Suppressor macrophage (primary cell): ENCODE results near the gene NGLY1.

Experiments
- DNase-seq, 4 experiments: peaks; one replicate each; pipeline ENCODE4 v3.0.0-alpha.2; 2020 to 2022

Gene NGLY1

DNA sequence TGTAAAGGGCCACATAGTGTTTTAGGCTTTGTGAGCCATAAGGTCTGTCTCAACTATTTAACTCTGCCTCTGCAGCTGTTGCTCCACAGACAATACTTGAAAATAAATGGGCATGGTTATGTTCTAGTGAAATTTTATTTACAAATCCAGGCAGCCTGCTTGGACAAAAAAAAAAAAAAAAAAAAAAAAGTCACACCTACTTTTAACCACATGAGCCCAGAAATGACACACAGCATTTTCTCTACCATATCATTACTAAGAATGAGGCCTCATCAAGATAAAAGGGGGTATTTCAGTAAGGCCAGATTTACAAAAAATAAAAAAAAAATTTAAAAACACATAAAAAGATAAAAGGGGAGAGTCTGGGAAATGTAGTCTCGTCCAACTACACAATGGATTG, 1.7 kb upstream of the NGLY1 start:
- DNase-seq = peak in 1 of 4 experiments; percentile 4

DNA sequence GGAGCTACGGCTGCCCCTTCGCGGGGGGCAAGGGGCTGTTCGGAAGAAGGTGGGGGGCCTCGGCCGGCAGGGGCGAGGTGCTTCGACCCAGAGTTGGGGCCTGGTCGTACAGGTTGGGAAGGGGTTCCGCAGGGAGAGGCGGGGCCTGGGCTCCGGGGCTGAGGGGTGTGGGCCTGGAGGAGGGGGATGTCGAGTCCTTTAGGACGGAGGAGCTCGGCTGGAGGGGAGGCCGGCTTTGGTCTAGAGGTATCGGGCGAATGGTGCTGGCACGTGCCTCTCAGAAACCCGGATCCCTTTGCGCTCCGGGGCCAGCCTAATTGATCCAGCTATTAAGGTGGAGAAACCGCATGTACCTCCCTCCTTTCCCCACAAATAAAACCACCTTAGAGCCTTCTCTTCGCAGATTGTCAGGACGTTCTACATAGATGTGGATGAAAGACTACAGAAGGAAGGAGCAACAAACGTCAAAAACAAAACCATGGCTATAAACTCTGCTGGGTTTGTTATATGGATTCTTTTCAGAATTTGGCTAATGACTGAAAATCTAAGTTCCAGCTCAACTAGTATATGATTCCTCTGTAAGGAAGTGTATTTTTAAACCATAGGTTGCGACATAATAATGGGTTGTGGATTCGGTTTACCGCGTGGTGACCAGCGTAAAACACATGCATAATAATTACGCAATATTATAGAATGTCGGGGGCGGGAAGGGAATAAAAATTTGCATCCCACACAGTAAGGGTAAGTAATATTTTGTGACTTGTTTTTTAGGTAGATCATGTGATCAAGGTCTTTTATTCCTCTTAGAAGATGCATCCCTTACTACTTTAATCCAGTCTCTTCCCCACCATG, 644 bp upstream of the NGLY1 start:
- DNase-seq = peak; percentile 62 to 82 (median 70)

DNA sequence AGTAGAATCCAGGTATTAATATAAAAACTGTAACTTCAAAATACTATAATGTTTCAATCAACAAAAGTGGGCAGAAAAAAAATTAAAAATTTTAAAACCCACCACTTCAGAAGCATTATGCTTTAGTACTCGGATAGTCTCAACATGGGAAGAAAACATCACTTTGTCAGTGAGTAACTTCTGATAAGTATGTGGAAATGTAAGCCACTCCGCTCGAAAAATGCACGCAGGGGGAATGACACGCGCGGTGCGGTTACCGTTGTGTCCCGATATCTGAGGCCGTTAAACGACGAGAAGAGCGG, 656 bp downstream of the NGLY1 start:
- DNase-seq = no peak

DNA sequence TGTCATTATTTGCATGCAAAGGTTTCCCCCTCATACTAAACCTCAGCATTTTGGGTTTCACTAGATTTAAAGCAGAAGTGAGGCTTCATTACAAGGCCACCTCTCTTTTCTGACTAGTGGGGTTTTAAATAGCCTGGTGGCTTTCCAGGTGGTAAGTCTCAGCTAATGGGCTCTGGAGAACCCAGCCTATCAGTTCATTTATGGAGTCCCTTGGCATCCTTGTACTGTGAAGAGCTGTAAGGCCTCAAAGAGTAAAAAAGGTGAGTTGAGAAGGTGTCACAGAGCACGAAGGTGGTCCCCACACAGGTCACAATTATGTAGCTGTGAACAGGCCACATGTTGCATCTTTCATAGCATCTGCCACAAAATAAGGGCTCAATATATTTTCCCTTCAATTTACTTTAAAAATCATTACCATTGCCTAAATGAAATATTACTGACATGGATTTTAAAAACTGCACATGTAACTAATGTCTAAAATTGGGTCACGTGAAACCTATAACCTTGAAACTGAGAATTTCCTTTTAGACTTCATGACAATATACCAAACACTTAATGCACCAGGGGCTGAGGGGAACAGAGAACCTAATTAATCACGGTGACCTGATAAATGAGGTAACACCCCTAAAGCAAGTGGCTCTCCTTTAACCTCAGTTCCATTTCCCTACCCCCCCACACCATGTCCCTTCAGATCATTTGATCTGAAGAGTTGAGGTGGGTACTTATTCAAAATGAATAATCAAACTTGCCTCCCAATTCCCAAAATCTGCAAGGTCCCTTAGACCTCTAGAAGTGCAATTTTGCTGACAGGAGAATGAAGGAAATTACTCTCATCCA, 1.3 kb downstream of the NGLY1 start:
- DNase-seq = peak in 1 of 4 experiments; percentile 13

DNA sequence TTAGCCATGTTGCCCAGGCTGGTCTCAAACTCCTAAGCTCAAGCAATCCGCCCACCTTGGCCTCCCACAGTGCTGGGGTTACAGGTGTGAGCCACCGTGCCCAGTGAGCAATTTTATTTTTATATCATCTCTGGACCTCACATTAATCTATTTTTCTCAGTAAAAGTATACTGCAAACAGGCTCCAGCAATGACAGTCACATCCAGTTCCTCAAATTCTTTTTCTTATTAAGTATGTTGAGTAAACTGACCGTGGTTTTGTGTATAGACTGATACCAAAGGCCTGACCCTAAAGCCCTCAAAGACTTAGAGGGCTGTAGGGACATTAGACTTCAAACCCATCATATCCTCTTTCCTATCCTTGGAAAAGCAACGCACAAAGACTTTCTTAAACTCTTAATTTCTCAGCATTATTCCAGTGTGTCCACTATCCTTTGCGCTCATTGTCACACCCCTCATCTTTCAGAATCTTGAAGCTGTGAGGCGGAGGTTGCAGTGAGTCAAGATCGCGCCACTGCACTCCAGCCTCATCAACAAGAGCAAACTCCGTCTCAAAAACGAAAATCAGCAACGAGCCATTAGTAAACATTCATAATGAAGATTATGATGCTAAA, 2.0 kb downstream of the NGLY1 start:
- peak in 2 of 4 experiments; percentile 17 to 35 for DNase-seq

DNA sequence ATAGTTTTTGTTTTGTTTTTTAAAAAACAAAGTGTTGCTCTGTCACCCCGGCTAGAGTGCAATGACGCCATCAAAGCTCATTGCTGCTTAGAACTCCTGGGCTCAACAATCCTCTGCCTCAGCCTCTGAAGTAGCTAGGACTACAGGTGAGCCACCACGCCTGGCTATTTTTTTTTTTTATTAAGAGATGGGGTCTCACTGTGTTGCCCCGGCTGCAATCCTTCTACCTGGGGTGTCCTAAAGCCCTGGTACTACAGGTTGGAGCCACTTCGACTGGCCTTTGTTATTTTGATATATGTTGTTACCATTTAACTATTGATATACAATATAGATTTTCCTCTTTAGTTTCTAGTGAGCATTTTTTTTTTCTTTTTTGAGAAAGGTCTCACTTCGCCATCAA, 2.6 kb downstream of the NGLY1 start:
- DNase-seq = no peak

DNA sequence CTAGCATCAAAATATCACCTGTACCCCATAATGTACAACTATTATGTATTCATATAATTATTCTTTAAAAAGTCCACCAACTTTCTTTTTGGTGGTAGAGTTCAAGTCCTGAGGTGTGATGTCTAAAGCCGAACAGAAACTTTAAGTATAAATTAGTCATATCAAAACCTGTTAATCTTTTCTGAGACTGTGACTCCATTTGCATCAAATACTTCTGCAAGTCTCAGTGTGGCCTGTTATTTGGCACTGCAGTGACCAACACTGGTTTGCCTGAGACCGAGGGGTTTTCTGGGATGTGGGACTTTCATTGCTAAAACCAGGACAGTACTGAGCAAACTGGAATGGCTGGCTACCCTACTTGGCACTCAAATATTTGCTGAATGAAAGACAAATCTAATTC, 7.3 kb downstream of the NGLY1 start:
- no peak for DNase-seq

DNA sequence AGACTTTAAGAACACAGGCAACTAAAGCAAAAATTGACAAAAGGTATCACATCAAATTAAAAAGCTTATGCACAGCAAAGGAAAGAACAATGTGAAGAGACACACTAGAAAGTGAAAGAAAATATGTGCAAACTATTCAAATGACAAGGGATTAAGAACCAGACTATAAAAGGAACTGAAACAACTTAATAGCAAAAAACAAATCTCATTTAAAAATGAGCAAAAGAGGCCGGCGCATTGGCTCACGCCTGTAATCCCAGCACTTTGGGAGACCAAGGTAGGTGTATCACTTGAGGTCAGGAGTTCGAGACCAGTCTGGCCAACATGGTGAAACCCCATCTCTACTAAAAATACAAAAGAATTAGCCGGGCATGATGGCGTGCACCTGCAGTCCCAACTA, 14.4 kb downstream of the NGLY1 start:
- DNase-seq = no peak

DNA sequence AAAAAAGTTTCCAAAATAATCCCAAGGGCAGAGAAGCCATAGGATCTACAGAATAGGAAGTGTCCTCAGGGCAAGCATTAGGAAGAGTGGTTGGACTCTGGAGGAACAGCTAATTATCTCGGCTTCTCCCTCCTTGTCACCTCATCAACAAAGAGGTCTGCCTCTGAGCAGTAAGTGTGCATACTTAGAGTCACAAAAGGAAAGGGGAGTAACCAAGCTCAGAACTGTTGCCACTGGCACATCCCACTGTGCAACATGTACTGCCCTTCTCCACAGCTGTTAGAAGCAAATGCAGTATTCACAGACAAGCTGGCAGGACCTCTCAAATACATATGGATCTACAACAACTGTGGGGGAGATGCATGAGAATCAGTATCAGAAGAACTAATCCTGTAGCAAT, 31.5 kb downstream of the NGLY1 start:
- DNase-seq = no peak

DNA sequence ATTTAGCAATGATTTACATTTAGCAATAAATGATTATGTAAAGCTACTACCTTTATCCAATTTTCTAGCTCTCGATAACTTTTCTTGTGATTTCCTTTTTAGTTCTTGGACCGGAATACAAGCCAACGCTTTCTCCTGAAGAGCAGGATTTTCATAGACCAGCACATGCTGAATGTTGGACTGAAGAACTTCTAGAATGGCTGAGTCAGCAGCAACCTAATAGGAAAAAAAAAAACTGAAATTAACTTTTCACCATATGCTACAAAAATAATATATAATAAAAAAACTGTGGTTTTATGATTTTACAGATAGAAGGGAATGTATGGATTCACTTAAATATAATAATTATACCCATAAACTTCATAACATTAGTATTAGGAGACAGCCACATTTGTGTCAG, 32.2 kb downstream of the NGLY1 start:
- DNase-seq = no peak

DNA sequence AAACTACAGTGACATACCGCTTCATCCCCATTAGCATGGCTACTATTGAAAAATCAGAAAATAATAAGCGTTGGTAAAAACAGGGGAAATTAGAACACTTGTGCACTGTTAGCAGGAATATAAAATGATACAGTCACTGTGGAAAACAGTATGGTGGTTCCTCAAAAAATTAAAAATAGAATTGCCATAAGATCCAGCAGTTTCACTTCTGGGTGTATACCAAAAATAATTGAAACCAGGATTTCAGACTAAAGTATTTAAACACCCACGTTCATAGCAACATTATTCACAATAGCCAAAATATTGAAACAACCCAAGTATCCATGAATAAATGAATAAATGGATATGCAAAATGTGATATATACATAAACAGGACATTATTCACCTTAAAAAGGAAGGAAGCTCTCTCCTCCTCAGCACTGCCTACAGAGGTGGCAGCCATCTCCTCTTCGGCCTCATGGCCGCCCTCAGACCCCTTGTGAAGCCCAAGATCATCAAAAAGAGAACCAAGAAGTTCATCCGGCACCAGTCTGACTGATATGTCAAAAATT, 34.1 kb downstream of the NGLY1 start:
- DNase-seq = peak in 3 of 4 experiments; percentile 12 to 58 (median 54)

DNA sequence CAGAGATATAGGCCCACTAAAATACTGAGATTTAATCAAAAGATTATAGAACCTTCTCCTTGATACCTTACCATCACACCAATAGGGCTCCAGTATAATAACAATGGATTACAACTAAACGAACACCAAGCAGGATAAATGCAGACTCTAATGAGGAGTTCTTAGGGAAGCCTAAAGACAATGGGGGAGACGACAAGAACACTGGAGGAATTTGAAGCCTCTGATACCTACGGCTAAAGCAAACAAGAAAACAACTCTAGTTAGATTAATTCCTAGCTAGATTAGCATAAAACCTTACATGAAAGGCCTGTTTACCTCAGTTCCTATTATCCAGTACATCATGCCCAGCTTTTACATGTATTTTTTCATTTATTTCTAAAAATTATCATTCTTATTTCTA, 35.1 kb downstream of the NGLY1 start:
- no peak for DNase-seq

DNA sequence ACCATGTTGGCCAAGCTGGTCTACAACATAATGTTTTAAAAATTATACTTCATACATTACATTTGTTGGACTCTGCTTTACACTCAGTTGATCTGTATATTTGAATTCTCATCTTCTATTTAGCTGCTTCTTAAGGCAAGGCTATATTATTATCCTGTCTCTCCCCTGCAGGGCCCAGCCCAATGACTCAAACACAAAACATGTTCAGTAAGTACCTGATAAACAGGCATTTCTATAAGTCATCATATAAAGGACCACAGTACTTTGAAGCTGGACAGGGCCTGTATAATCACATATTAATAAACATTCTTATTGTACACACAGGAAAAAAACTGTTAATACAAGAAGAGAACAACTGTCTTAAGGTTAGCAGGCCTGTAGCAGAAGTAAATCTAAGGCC, 36.2 kb downstream of the NGLY1 start:
- DNase-seq = no peak

DNA sequence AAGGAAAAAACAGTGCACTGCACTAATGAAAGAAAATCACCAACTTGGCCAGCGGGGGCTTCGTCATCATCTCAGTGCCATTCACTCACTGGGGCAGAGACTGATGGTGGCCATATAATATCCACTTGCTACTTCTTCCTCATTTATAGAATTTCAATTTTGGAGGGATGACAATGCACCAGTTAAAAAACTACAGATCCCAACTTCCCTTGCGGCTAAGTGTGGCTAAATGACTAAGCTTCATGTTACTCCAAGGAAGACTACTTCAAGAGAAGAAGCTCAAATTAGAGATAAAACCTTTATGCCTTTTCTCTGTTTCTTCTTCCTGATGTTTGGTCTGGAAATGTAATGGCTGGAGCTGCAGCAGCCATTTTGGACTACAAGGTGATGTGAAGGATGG, 38.8 kb downstream of the NGLY1 start:
- peak; percentile 21 to 58 (median 35) for DNase-seq

DNA sequence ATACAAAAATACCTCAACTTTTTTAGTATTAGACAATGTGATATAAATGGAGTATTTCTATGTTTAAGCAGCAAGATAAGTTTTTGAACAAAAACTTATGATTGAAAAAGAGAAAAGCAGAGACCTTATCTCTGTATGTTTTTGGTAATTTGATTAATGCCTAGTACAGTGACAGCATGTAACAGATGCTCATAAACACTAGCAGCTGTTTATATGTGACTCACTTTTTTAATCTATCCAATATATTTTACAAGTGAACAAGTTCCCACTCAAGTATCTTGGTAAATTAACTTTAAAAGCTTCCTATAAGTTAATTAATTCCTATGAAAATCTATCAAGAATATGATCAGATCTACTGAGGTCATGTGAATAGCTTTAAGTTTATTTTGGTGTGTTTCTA, 55.1 kb downstream of the NGLY1 start:
- no peak for DNase-seq

DNA sequence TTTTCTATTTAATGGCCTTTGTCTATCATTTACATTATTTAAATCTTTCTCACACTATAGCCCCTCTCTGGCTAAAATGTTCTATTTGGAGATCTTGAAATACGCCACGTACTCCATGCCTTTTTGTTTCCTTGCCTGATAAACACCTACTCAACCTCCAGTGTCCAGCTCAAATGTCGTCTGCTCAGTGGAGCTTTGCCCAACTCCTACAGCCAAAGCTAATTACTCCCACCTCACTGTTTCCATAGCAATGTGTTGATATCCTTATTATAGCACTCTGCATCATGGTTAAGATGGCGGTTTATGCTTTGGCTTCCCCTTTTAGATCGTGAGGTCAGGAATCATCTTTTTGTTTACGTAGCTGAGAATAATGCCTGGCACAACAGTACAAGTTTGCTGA, 55.9 kb downstream of the NGLY1 start:
- no peak for DNase-seq

DNA sequence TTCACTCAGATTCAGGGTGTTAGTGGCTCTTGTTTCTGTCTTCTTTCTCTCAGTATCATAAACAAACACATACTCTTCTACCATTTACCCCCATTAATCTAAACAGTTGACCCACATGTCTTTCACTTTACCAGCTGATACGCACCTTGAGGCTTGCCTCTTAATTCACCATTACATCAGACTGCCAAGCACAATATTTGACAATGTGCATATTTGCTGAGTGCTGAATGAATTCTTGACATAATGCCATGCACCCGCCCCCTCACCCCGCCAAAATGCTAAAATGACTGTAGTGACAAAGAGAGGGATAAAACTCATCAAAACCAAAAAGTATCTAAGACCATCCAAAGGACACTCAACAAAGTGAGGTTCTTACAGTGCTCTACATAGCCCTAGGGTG, 57.4 kb downstream of the NGLY1 start:
- no peak for DNase-seq

DNA sequence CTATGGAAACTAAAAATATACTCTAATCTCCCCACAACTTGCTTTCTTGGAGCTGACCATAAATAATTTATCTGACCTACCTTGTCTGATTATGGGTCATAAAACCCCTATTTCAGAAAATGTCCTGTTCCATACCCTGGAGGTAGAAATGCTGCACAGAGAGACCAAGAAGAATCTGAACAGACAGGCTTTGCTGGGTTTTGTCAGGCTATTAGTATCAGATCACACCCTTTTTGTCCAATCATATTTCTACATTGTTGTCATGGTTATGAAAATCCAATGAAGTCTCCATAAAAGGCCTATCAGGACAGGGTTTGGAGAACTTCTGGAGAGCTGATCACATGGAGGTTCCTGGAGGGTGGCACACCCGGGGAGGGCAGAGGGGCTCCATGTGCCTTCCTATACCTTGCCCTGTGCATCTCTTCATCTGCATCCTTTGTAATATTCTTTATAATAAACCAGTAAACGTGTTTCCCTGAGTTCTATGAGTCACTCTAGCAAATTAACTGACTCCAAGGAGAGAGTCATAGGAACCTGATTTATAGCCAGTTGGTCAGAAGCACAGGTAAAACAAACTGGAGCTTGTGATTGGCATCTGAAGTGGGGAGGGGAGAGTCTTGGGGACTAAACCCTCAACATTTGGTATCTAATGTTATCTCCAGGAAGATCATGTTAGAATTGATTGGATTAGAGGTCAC, 58.1 kb downstream of the NGLY1 start:
- DNase-seq = no peak

DNA sequence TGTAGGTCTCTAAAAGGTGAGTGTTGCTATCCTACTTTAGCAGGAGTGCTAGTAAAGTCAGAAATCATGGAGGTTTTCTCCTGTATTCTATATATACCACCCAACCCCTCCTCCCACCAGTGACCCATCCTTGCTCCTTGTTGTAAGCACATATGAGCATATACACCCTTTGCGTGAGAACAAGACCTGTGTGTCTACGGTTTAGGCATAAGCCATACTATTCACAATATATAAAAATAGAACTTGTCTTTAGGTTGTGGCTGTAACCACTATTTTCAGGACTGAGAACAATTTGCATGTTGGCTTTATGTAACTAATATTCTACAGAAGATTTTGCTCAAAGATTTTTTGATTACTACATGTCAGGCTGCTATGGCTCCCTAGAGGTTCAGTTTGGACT, 59.4 kb downstream of the NGLY1 start:
- no peak for DNase-seq

DNA sequence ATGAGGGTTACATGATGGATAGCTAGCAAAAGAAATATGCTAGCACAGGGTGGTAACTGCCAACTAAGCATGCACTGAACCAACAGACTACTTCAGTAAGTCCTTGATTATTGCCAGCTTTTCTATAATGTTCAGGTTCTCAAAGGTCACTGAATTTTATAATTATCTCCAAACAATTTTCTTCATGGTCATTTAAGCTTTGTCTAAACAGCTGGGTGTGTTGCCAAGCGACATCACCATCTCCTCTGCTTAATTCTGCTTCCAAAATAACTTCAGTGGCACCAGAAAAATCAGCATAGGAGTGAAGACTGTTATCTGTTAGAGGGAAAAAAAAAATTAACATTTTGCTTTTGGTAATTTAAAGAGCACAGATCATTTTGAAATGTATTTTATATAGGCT, 63.9 kb downstream of the NGLY1 start:
- DNase-seq = no peak

DNA sequence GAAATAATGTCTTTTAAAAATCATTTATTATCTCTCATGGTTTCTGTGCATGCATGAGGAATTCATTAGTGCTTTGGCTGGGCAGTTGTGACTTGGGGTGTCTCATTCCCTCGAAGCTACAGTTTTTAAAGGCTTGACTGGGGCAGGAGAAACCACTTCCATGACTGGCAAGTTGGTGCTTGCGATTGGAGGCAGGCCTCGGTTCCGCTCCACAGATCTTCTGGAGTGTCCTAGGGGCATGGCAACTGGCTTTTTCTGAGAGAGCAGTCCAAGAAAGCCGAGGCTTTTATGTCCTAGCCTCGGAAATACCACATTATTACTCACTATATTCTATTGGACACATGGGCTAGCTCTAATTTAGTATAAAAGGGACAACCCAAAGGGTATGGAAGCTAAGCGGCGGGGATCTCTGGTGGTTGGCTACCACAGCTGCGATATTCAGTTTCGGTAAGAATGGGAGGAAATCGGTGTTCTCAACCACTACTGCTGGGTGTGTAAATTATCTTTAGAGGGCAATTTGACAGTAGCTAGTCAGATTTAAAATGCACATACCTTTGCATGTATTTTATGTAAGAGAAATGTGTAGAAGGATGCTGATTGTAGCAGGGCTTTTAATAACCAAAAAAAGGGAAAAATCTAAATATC, 69.8 kb downstream of the NGLY1 start:
- DNase-seq = no peak

DNA sequence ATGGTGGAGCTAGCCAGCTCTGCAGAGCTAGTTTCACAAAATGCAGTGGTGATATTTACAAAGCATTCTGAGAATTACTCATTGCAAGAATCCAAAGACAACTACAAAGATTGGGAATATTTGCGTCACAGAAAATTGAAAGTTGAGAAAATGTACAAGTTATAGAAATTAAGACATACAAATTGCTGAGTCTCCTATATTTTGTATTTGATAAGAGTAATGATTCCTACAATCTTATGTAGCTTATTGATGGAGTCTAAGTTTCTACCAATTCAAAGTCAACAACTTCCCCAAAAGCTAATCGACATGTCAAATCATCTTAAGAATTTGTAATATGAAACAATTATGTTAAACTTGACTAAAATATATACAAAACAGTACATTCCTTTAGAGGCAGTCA, 72.2 kb downstream of the NGLY1 start:
- no peak for DNase-seq
